HEK293T (cell line): ENCODE results near the gene ANKRD29.
"Not testable (repeated sequence)": the region's sequence is repeated elsewhere in the genome, so short reads cannot be mapped to it uniquely, and the experiment has no call there.

ENCODE experiments used
- CTCF ChIA-PET: fragments of 350-600 bp; formaldehyde crosslinking; extraction: SDS; loops from one replicate; lab custom pipeline; 2021; ENCODE audit warnings: antibody characterized with exemption, inconsistent platforms; lab: Yijun Ruan, JAX
- POLR2A ChIA-PET: fragments of 350-600 bp; formaldehyde crosslinking; extraction: SDS; loops from one replicate; lab custom pipeline; 2020; ENCODE audit warnings: antibody characterized with exemption, inconsistent platforms; lab: Yijun Ruan, JAX
- DNase-seq: peaks from one replicate; pipeline ENCODE4 v3.0.0; 2012; ENCODE audit warnings: mixed read lengths; ENCODE audit errors: extremely low spot score
- ARNT ChIP-seq: fragments of 450-650 bp; IDR thresholded peaks from 2 replicates; pipeline ENCODE4 v1.6.1; 2017; ENCODE audit warnings: mild to moderate bottlenecking
- BHLHE40 ChIP-seq: fragments of 450-650 bp; IDR thresholded peaks from 2 replicates; pipeline ENCODE4 v1.6.1; 2016; ENCODE audit warnings: mild to moderate bottlenecking, moderate library complexity, borderline replicate concordance
- CTBP1 ChIP-seq: fragments of 450-650 bp; IDR thresholded peaks from 2 replicates; pipeline ENCODE4 v1.6.1; 2016; ENCODE audit warnings: borderline replicate concordance
- ELF4 ChIP-seq: fragments of 450-650 bp; IDR thresholded peaks from 2 replicates; pipeline ENCODE4 v1.6.1; 2017; ENCODE audit warnings: antibody characterized with exemption
- FOXA1 ChIP-seq: fragments of 450-650 bp; IDR thresholded peaks from 2 replicates; pipeline ENCODE4 v1.6.1; 2016; ENCODE audit warnings: mild to moderate bottlenecking
- FOXK2 ChIP-seq: fragments of 450-650 bp; IDR thresholded peaks from 2 replicates; pipeline ENCODE4 v1.6.1; 2016; ENCODE audit warnings: mild to moderate bottlenecking
- FOXM1 ChIP-seq: fragments of 450-650 bp; IDR thresholded peaks from 2 replicates; pipeline ENCODE4 v1.6.1; 2017; ENCODE audit warnings: mild to moderate bottlenecking, borderline replicate concordance
- HDGF ChIP-seq: fragments of 450-650 bp; IDR thresholded peaks from 2 replicates; pipeline ENCODE4 v1.6.1; 2017; ENCODE audit warnings: antibody characterized with exemption, borderline replicate concordance
- L3MBTL2 ChIP-seq: fragments of 450-650 bp; conservative IDR thresholded peaks from 2 replicates; pipeline ENCODE4 v1.6.1; 2016; ENCODE audit warnings: mild to moderate bottlenecking
- LEF1 ChIP-seq: fragments of 450-650 bp; IDR thresholded peaks from 2 replicates; pipeline ENCODE4 v1.6.1; 2017; ENCODE audit warnings: mild to moderate bottlenecking, borderline replicate concordance
- NFRKB ChIP-seq: fragments of 450-650 bp; IDR thresholded peaks from 2 replicates; pipeline ENCODE4 v1.6.1; 2016; ENCODE audit warnings: mild to moderate bottlenecking, moderate library complexity
- SP1 ChIP-seq: fragments of 450-650 bp; IDR thresholded peaks from 2 replicates; pipeline ENCODE4 v1.6.1; 2017
- SUZ12 ChIP-seq: fragments of 450-650 bp; IDR thresholded peaks from 2 replicates; pipeline ENCODE4 v1.6.1; 2016; ENCODE audit warnings: mild to moderate bottlenecking
- TARDBP ChIP-seq: fragments of 450-650 bp; IDR thresholded peaks from 2 replicates; pipeline ENCODE4 v1.6.1; 2016
- ZNF384 ChIP-seq: fragments of 450-650 bp; IDR thresholded peaks from 2 replicates; pipeline ENCODE4 v1.6.1; 2016
- TF ChIP-seq, protein P1 (sequence below): fragments of 450-650 bp; IDR thresholded peaks from 2 replicates; pipeline ENCODE4 v1.6.1; 2016

Gene ANKRD29

GRCh38 chr18:23565916-23566547 lies 96.7 kb downstream of the ANKRD29 start:
- ChIA-PET POLR2A (no interaction called here), CTCF (no interaction called here)
- DNase-seq: no peak
- TF ChIP-seq FOXA1 (no peak), HDGF (no peak), SUZ12 (no peak), TARDBP (no peak), SP1 (no peak), FOXM1 (no peak), CTBP1 (no peak), ARNT (no peak), ZNF384 (no peak), ELF4 (no peak), FOXK2 (no peak), LEF1 (no peak), BHLHE40 (no peak), L3MBTL2 (no peak)

DNA sequence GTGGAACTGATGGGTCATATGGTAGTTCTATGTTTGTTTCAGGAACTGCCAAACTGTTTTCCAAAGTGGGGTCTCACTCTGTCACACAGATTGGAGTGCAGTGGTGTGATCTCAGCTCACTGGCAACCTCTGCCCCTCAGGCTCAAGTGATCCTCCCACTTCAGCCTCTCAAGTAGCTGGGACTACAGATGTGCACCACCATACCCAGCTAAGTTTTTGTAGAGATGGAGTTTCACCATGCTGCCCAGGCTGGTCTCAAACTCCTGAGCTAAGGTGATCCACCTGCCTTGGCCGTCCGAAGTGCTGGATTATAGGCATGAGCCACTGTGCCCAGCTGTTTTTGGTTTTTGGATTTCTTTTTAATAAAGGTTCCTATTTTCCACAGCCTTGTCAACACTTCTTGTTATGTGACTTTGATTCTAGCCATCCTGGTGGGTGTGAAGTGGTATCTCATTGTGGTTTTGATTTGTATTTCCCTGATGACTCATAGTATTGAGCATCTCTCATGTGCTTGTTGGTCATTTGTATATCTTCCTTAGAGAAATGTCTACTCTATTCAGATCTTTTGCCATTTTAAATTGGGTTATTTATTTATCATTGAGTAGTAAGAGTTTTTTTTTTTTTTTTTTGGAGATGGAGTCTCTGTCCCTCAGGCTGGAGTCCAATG lies 99.2 kb downstream of the ANKRD29 start:
- DNase-seq: no peak
- TF ChIP-seq HDGF: no peak
- no peak for TF ChIP-seq SP1
- TF ChIP-seq SUZ12: no peak
- TF ChIP-seq, protein P1, sequence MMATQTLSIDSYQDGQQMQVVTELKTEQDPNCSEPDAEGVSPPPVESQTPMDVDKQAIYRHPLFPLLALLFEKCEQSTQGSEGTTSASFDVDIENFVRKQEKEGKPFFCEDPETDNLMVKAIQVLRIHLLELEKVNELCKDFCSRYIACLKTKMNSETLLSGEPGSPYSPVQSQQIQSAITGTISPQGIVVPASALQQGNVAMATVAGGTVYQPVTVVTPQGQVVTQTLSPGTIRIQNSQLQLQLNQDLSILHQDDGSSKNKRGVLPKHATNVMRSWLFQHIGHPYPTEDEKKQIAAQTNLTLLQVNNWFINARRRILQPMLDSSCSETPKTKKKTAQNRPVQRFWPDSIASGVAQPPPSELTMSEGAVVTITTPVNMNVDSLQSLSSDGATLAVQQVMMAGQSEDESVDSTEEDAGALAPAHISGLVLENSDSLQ: no peak
- TF ChIP-seq FOXA1: no peak
- TF ChIP-seq CTBP1: no peak
- no peak for TF ChIP-seq L3MBTL2
- TF ChIP-seq ELF4: no peak
- no peak for TF ChIP-seq NFRKB
- ChIA-PET CTCF (interaction anchor here (2.4 kb wide), 1 partner anchor 48 kb away, joined by 7 read pairs; no protein-coding TSS in a partner anchor), POLR2A (no interaction called here)

GRCh38 chr18:23560186-23560585 lies 102.5 kb downstream of the ANKRD29 start:
- TF ChIP-seq TARDBP: no peak
- no peak for TF ChIP-seq ELF4
- TF ChIP-seq L3MBTL2: no peak
- no peak for DNase-seq
- ChIA-PET POLR2A (no interaction called here), CTCF (interaction anchor here (0.6 kb wide), 1 partner anchor 597 kb away, joined by 3 read pairs; no protein-coding TSS in a partner anchor)

- POLR2A ChIA-PET, DNase-seq: not testable (repeated sequence)
- CTCF ChIA-PET: interaction anchor here (0.7 kb wide), 1 partner anchor 12 kb away, joined by 3 read pairs; no protein-coding TSS in a partner anchor
Observed at GRCh38 chr18:23557511-23557910, 105.2 kb downstream of the ANKRD29 start.

DNA sequence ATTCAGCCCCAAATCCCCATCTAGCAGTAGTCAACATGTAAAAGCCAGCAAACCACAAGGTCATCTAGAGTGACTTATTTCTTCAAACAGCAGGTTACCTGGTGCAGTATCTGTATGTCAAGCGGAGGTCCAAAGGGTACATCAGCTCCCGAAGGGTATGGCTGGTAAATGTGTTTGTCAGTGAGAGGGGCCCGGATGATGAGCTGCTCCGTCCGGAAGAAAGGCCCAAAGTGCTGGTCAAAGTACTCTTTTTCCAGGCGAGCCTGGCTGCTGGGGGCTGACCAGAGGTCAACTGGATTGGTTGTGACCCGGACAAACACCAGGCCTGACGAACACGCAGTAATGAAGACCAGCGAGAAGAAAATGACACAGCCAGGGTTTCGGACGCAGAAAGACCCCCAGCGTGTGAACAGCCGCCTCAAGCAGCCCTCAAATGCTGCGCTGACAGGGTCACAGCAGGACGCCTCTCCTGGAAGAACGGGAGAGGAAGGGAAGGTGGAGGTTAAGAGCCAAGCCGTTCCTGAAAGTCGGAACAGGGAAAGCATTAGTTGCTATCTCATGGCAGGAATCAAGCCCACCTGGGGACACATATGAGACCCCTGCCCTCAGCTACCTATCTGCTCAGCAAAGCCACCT lies 106.4 kb downstream of the ANKRD29 start:
- TF ChIP-seq BHLHE40: no peak
- TF ChIP-seq ARNT: no peak
- ChIA-PET POLR2A (no interaction called here), CTCF (no interaction called here)
- no peak for DNase-seq

DNA sequence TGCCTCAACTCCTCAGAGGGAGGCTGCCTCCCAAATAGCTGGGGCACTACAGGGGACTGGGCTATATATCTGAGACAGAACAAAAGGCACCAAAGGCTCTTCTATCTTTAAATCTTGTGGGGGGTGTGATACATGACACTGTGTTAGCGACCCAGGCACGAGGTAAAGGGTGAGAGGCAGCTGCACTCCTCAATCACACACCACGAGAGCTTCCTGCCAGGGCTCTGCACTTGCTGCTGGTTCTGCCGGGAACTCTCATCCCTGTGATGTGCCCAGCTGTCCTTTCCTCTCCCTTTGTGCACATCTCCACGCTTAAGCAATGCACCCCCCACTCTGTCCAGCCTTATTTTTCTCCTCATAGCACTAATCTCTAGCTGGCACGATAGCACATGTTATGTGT lies 108.8 kb downstream of the ANKRD29 start:
- ChIA-PET CTCF (interaction anchor here (0.5 to 1.2 kb wide), 2 partner anchors 26 to 38 kb away, joined by 3 read pairs; no protein-coding TSS in a partner anchor), POLR2A (no interaction called here)
- TF ChIP-seq FOXM1: no peak
- no peak for TF ChIP-seq ARNT
- no peak for TF ChIP-seq ELF4
- TF ChIP-seq NFRKB: no peak
- no peak for TF ChIP-seq L3MBTL2
- no peak for TF ChIP-seq SUZ12
- TF ChIP-seq HDGF: no peak
- no peak for TF ChIP-seq TARDBP
- no peak for TF ChIP-seq ZNF384
- TF ChIP-seq SP1: no peak
- TF ChIP-seq LEF1: no peak
- no peak for TF ChIP-seq FOXK2
- no peak for TF ChIP-seq BHLHE40
- TF ChIP-seq, protein P1: no peak
- no peak for DNase-seq

DNA sequence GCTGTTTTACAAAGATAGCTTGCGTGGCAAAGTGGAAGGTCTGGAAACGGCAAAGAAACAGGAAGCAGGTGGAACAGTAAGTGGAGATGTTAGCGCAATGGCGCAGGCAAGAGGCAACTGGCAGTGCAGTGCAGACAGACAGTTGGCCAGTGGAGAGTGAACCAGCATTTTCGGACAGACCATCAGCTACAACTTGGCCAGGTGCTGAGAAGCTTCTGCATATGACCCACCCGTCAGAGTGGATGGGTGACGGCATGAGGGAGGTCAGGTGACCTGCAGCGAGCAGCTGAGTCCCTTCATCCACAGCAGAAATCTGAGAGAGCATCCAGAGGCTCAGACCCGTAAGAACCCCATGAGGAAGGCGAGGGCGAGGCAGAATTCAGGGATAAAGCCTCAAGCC lies 110.2 kb downstream of the ANKRD29 start:
- TF ChIP-seq HDGF (no peak), SP1 (no peak), CTBP1 (no peak), ELF4 (no peak), TARDBP (no peak)
- TF ChIP-seq, protein P1: no peak

More for the DNA sequence above, 110.2 kb downstream of the ANKRD29 start:
- no peak for DNase-seq
- POLR2A ChIA-PET: no interaction called here
- CTCF ChIA-PET: no interaction called here
